Globus pallidus (tissue), 1 donor: ENCODE results near the gene CAPN1.
A peak's percentile ranks its signal among the peaks of the same experiment; 100 is the strongest.
"Not testable (repeated sequence)": the region's sequence is repeated elsewhere in the genome, so short reads cannot be mapped to it uniquely, and the experiment has no call there.

Experiments used
- DNase-seq: peaks from one replicate; pipeline ENCODE4 v3.0.0-alpha.2; 2015; ENCODE audit warnings: low spot score

The CAPN1 gene

GRCh38 chr11:65181569-65182257 is at the start of gene CAPN1:
CAPN1 (plus strand) TSS chr11:65181928; CDS start chr11:65182702, 774 bp downstream.
- peak; percentile 20 for DNase-seq

DNA sequence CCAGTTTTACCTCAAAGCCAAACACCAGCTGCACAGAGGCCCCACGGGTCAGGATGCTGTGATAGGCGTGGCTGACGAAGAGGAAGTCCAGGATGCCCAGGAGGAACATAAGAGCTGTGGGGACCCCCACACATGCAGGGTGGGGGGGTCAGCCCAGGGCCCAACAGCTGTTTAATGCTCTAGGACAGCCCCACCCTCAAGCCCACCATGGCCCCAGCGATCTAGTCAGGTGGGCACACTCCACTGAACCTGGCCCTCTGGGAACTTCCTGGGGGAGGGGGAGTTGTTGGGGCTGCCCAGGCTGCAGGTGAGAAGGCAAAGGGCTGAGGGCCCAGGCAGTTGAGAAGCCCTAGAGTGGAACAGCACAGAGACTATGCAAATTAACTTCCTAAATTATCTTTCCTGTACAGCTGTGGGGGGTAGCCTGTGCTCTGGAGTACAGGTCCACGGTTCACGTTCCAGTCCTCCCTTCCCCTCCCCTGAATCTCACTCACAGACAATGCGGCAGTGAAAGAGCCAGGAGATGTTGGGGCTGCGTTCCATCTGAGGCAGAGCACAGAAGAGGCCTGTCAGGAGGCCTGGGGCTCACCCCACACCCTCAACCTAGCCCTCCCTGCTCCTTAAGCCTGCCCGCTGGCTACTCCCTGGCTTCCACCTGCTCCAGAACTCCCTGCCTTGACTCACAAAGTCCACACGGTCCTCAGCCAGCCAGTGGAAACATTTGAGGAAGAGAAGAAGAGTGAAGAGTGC is 49.3 kb upstream of the CAPN1 start:
- DNase-seq, result no peak

DNA sequence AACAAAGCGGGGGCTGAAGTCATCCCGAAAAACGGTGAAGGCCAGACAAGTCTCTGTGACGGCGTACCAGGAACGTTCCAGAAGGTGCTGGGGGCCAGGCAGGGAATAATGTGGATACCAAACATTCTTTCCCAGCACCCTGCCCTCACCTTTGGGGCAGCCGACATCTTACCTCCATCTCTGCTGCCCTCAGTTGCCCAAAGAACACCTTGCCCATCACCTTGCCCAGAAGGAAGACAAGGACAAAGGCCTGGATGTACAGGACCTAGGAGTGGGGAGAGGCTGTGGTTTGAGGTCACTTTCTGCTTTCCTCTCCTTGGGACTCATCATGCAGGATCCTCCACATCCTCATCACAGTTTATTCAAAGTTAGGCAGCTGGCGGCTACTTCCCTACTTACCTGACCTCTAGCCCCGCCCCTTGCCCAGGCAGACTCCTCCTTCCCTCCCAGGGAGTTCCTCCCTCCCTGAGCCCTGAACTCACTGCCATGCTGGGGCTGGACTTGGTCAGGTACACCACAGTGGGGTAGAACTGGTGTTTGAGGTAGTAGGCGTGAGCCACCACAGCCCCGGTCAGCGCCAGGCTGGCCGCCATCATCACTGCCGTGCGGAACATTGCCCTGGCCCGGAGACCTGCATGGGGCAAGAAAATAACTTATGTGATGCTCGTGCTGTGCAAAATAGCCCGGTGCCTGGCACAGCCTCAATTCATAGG is 48.6 kb upstream of the CAPN1 start:
- DNase-seq, result no peak

- no peak for DNase-seq
Measured at GRCh38 chr11:65133724-65134123, 48.0 kb upstream of the CAPN1 start.

- peak; percentile 89 for DNase-seq
Measured at GRCh38 chr11:65134240-65134951, 47.3 kb upstream of the CAPN1 start, which contains the start of gene SYVN1. SYVN1 (minus strand) TSS chr11:65134519; CDS start chr11:65133601, 918 bp downstream.

- peak; percentile 88 for DNase-seq
Measured at GRCh38 chr11:65134952-65135632, 46.6 kb upstream of the CAPN1 start.

- no peak for DNase-seq
Measured at GRCh38 chr11:65135633-65136145, 46.0 kb upstream of the CAPN1 start.

- DNase-seq, result no peak
Measured at GRCh38 chr11:65136515-65137096, 45.1 kb upstream of the CAPN1 start.

GRCh38 chr11:65141896-65142494 is 39.7 kb upstream of the CAPN1 start:
- DNase-seq, result no peak

- DNase-seq, result no peak
Measured at GRCh38 chr11:65147352-65148075, 34.2 kb upstream of the CAPN1 start.

- DNase-seq, result no peak
Measured at GRCh38 chr11:65148657-65149056, 33.1 kb upstream of the CAPN1 start.

DNA sequence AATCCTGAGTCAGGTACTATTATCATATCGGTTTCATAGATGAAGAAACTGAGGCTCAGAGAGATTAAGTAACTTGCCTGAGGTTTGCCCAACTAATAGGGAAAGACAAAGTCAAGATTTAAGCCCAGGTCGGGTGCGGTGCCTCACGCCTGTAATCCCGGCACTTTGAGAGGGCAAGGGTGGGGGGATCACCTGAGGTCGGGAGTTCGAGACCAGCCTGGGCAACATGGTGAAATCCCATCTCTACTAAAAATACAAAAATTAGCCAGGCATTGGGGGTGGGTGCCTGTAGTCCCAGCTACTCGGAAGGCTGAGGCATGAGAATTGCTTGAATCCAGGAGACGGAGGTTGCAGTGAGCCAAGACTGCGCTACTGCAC is 31.6 kb upstream of the CAPN1 start:
- DNase-seq, result not testable (repeated sequence)

GRCh38 chr11:65150509-65151299 is 31.0 kb upstream of the CAPN1 start:
- peak; percentile 61 for DNase-seq

DNA sequence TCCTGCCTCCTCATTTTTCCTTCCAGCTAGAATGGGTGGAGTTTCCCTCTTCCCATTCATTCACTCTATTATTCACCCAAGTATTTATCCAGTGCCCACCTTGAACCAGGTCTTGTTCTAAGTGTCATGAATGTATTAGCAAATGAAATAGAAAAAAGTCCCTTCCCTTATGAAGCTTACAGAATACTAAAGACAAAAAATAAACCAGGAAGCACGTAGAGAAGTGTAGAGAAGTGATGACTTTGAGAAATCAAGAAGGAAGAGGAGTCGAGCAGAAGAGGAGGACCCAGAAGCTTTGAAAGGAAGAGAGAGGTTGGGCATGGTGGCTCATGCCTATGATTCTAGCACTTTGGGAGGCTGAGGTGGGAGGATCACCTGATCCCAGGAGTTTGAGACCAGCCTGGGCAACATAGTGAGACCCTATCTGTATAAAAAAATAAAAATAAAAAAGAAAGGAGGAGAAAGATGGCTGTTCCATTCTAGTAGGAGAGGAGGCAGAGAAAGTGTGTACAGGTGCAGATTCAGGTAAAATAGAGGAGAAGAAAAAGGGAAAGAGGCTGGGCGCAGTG is 30.3 kb upstream of the CAPN1 start:
- DNase-seq, result no peak

DNA sequence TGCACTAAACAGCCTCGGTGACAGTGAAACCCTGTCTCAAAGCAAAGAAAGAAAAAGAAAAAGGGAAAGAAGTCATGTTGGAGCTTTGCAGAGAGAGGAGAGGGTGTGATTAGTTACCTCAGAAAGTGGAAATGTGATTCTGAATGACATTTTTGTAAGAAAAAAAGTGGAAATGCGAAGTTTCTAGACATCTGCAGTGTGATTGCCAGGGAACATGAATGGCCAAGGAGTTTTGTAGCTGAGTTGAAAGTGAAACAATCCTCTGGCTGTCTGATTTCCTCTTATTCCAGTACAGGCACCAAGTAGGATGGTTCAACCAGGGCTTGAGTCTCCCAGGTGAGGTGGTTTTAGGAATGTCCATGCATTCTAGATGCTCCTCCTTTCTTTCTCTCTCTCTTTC is 29.6 kb upstream of the CAPN1 start:
- DNase-seq, result no peak

GRCh38 chr11:65156256-65156655 is 25.5 kb upstream of the CAPN1 start:
- DNase-seq, result no peak

DNA sequence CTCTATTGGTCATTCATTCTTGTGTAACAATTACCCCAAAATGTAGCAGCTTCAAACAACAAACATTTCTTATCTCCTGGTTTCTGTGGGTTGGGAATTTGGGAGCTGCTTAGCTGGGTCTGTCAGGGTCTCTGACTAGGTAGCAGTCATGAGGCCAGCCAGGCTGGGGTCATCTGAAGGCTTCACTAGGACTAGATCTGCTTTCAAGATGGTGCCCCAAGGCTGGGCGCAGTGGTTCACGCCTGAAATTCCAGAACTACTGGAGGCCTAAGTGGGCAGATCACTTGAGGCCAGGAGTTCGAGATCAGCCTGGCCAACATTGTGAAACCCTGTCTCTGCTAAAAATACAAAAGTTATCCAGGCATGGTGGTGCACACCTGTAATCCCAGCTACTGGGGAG is 24.8 kb upstream of the CAPN1 start:
- DNase-seq, result no peak

DNA sequence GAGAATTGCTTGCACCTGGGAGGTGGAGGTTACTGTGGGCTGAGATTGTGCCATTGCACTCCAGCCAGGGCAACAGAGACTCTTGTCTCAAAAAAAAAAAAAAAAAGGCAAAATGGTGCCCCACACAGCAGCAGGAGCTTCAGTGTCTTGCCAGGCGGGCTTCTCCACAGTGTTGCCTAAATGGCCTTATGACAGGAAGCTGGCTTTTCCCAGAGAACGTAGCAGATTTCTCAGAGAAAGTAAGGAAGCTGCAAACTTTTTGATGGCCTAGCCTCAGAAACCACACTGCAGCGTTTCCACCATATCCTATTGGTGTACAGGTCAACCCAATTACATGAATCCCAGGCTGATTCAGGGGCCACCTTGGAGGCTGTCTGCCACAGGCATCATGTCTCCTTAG is 24.4 kb upstream of the CAPN1 start:
- DNase-seq, result no peak

DNA sequence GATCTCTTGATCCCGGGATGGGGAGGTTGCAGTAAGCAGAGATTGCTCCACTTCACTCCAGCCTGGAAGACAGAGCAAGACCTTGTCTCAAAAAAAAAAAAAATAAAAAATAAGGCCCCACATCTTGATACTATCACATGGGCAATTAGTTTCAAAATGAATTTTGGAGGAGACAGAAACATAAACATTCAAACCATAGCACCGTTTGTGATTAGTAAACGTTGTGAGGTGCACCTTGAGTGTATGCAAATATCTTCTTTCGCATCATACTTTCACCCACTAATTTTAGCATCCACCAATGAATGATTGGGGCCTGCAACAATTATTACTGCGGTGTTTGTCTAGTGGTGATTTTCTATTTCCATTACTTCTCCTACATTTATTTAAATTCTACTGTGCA is 22.7 kb upstream of the CAPN1 start:
- no peak for DNase-seq
